ENCODE measurements around the gene RPS6KC1.

RPS6KC1 gene

GRCh38 chr1:213269829-213270228 is 218.8 kb downstream of the RPS6KC1 start:
- Histone ChIP-seq H3K36me3 (ENCODE audit: insufficient read depth, low read length) (no peaks in the 10 kb centered on the region), H3K4me1 (ENCODE audit: insufficient read depth, low read length) (no peaks in the 10 kb centered on the region), H3K4me3 (ENCODE audit: low read length) (no peak overlapping the region), H3K27me3 (ENCODE audit: insufficient read depth, low read length) (no peaks in the 10 kb centered on the region), H3K27ac (ENCODE audit: low read depth, low read length) (no peak overlapping the region), H3K9me3 (ENCODE audit: insufficient read depth, low read depth, low read length) (no peaks in the 10 kb centered on the region), H3K9ac (ENCODE audit: low read depth, low read length) (no peak overlapping the region)
- WGBS, result 96% methylated on average over 1 of the region's 1 CpG

GRCh38 chr1:213273546-213273945 is 222.5 kb downstream of the RPS6KC1 start:
- whole genome bisulfite sequencing, result 100% methylated on average over 1 of the region's 2 CpGs

DNA sequence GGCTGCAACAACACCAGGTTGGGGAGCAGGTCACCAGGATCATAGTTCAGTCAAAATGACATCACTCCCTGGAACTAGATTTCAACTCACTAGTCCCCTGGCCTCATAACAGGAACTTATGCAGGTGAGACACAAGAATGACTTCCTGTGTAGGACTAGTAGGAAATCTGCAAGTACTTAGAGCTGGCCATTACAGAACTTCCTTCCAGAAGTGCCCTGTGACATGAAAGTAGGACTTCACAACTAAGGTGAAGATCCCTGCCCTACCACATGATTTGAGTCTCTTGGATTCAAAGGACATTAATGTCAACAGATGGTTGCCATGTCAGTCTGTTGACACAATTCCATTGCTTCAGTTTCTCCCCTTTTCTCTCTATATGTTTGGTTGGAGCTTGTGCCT is 223.1 kb downstream of the RPS6KC1 start:
- H3K4me3 ChIP-seq (ENCODE audit: low read length), result no peak overlapping the region
- no peak overlapping the region for H3K9ac ChIP-seq (ENCODE audit: low read depth, low read length)
- no peak overlapping the region for H3K27ac ChIP-seq (ENCODE audit: low read depth, low read length)
- H3K9me3 ChIP-seq (ENCODE audit: insufficient read depth, low read depth, low read length), result no peaks in the 10 kb centered on the region
- H3K4me1 ChIP-seq (ENCODE audit: insufficient read depth, low read length), result no peaks in the 10 kb centered on the region
- no peaks in the 10 kb centered on the region for H3K27me3 ChIP-seq (ENCODE audit: insufficient read depth, low read length)
- H3K36me3 ChIP-seq (ENCODE audit: insufficient read depth, low read length), result no peaks in the 10 kb centered on the region

More at GRCh38 chr1:213273546-213273945, 222.5 kb downstream of the RPS6KC1 start:
- no peaks in the 10 kb centered on the region for H3K27me3 ChIP-seq (ENCODE audit: insufficient read depth, low read length)
- no peaks in the 10 kb centered on the region for H3K36me3 ChIP-seq (ENCODE audit: insufficient read depth, low read length)
- no peaks in the 10 kb centered on the region for H3K4me1 ChIP-seq (ENCODE audit: insufficient read depth, low read length)
- H3K4me3 ChIP-seq (ENCODE audit: low read length), result no peak overlapping the region
- H3K9me3 ChIP-seq (ENCODE audit: insufficient read depth, low read depth, low read length), result no peaks in the 10 kb centered on the region
- H3K9ac ChIP-seq (ENCODE audit: low read depth, low read length), result no peak overlapping the region
- H3K27ac ChIP-seq (ENCODE audit: low read depth, low read length), result no peak overlapping the region

GRCh38 chr1:213275293-213275692 is 224.3 kb downstream of the RPS6KC1 start:
- Histone ChIP-seq H3K27ac (ENCODE audit: low read depth, low read length) (no peak overlapping the region), H3K4me1 (ENCODE audit: insufficient read depth, low read length) (peaks cover 4% of the 10 kb centered on the region; the same call in 1 of the 2 replicates), H3K36me3 (ENCODE audit: insufficient read depth, low read length) (no peaks in the 10 kb centered on the region), H3K27me3 (ENCODE audit: insufficient read depth, low read length) (no peaks in the 10 kb centered on the region), H3K4me3 (ENCODE audit: low read length) (no peak overlapping the region), H3K9me3 (ENCODE audit: insufficient read depth, low read depth, low read length) (no peaks in the 10 kb centered on the region), H3K9ac (ENCODE audit: low read depth, low read length) (no peak overlapping the region)
- no CpG with 5 or more reads among the region's 1 CpG for WGBS

DNA sequence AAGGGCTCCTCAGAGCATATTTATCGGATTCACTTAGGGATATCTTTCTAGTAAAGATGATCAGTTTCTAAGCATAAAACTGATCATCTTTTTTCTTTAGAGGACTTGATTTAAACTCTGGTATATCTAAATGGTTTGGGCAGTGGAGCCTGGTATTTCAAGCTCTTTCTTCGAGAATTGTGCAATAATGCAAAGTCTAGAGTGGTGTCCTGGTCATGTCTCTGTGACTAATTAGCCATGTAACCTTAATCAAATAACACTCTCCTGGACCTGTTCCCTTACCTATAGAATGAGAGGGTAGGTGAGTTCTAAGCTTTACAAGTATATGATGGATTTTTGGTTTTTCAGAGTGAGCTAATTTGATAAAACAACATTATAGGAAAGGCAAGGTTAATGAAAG is 225.2 kb downstream of the RPS6KC1 start:
- no peaks in the 10 kb centered on the region for H3K36me3 ChIP-seq (ENCODE audit: insufficient read depth, low read length)
- no peak overlapping the region for H3K27ac ChIP-seq (ENCODE audit: low read depth, low read length)
- H3K4me1 ChIP-seq (ENCODE audit: insufficient read depth, low read length), result peaks cover 8% of the 10 kb centered on the region
- H3K9ac ChIP-seq (ENCODE audit: low read depth, low read length), result no peak overlapping the region
- no peak overlapping the region for H3K4me3 ChIP-seq (ENCODE audit: low read length)
- no peaks in the 10 kb centered on the region for H3K27me3 ChIP-seq (ENCODE audit: insufficient read depth, low read length)
- no peaks in the 10 kb centered on the region for H3K9me3 ChIP-seq (ENCODE audit: insufficient read depth, low read depth, low read length)
- 88% methylated on average over 2 of the region's 2 CpGs for WGBS

- WGBS, result 85% methylated on average over 2 of the region's 2 CpGs
- Histone ChIP-seq H3K27me3 (ENCODE audit: insufficient read depth, low read length) (no peaks in the 10 kb centered on the region), H3K9me3 (ENCODE audit: insufficient read depth, low read depth, low read length) (no peaks in the 10 kb centered on the region), H3K4me1 (ENCODE audit: insufficient read depth, low read length) (peaks cover 15% of the 10 kb centered on the region), H3K27ac (ENCODE audit: low read depth, low read length) (no peak overlapping the region), H3K36me3 (ENCODE audit: insufficient read depth, low read length) (no peaks in the 10 kb centered on the region), H3K9ac (ENCODE audit: low read depth, low read length) (no peak overlapping the region), H3K4me3 (ENCODE audit: low read length) (no peak overlapping the region)
Observed at GRCh38 chr1:213277036-213277435, 226.0 kb downstream of the RPS6KC1 start.

DNA sequence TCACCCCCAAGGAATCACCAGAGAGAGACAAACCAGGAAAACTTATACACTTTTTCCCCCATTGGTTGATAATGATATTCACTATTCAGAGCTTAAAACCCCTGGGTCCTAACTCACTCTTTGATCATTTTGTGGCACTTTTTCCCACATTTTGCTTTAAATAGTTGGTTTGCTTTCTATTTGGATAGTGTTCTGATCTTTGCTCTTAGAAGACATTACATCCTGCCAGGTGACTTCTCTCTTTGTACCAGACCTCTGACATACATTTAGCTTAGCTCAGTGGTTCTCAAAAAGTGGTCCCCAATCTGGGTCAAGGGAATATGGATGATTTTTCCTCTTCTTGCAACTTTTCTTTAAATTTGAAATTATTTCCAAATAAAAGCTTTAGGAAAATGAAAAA is 228.4 kb downstream of the RPS6KC1 start:
- Histone ChIP-seq H3K9me3 (ENCODE audit: insufficient read depth, low read depth, low read length) (no peaks in the 10 kb centered on the region), H3K9ac (ENCODE audit: low read depth, low read length) (no peak overlapping the region), H3K27ac (ENCODE audit: low read depth, low read length) (no peak overlapping the region), H3K4me1 (ENCODE audit: insufficient read depth, low read length) (peaks cover 19% of the 10 kb centered on the region), H3K4me3 (ENCODE audit: low read length) (no peak overlapping the region), H3K27me3 (ENCODE audit: insufficient read depth, low read length) (no peaks in the 10 kb centered on the region), H3K36me3 (ENCODE audit: insufficient read depth, low read length) (no peaks in the 10 kb centered on the region)

GRCh38 chr1:213281640-213282301 is 230.7 kb downstream of the RPS6KC1 start:
- Histone ChIP-seq H3K4me1 (ENCODE audit: insufficient read depth, low read length) (peaks cover 19% of the 10 kb centered on the region), H3K27me3 (ENCODE audit: insufficient read depth, low read length) (no peaks in the 10 kb centered on the region), H3K4me3 (ENCODE audit: low read length) (no peak overlapping the region), H3K27ac (ENCODE audit: low read depth, low read length) (no peak overlapping the region), H3K9me3 (ENCODE audit: insufficient read depth, low read depth, low read length) (no peaks in the 10 kb centered on the region), H3K36me3 (ENCODE audit: insufficient read depth, low read length) (no peaks in the 10 kb centered on the region), H3K9ac (ENCODE audit: low read depth, low read length) (no peak overlapping the region)
- WGBS, result 55% methylated on average over 13 of the region's 13 CpGs

- Histone ChIP-seq H3K27ac (ENCODE audit: low read depth, low read length) (no peak overlapping the region), H3K9ac (ENCODE audit: low read depth, low read length) (no peak overlapping the region), H3K4me1 (ENCODE audit: insufficient read depth, low read length) (peaks cover 16% of the 10 kb centered on the region), H3K9me3 (ENCODE audit: insufficient read depth, low read depth, low read length) (no peaks in the 10 kb centered on the region), H3K36me3 (ENCODE audit: insufficient read depth, low read length) (no peaks in the 10 kb centered on the region), H3K4me3 (ENCODE audit: low read length) (no peak overlapping the region), H3K27me3 (ENCODE audit: insufficient read depth, low read length) (no peaks in the 10 kb centered on the region)
Observed at GRCh38 chr1:213284626-213285025, 233.6 kb downstream of the RPS6KC1 start.

DNA sequence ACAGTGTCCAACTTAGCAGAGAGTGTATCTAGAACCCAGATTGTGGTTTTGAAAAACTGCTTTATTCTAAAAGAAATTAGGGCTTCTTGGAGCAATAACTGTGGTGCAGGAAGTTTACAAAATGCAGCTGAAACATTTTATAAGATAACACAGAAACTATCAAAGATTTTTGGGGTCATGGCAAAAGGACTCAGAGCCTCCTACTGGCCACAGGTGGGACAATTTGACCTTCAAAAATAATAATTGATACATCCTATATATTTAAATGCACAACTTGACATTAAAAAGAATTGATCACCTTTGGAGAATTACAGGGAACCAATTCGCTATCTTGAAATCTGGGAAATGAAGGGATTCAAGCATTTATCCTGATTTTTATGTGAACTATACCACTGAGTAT is 235.2 kb downstream of the RPS6KC1 start:
- no peaks in the 10 kb centered on the region for H3K36me3 ChIP-seq (ENCODE audit: insufficient read depth, low read length)
- 83% methylated on average over 1 of the region's 1 CpG for WGBS
- no peak overlapping the region for H3K9ac ChIP-seq (ENCODE audit: low read depth, low read length)

DNA sequence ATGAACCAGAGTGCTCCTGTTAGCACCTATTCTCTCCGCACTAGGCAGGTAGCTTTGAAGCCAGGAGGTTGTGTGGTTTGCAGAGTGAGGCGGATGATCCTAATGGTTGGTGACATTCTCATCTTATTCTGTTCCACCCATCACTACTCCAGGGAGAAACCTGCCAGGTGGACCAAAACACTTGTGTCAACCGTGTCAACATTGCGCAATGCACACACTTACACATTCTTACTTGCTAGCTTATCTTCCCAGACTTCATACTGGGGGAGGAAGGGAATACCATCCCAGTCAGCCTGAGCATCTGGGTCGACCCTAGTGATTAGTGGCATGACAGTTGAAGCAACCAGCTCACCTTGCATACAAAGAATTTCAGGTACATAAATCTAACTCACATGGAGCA is 236.9 kb downstream of the RPS6KC1 start:
- H3K9me3 ChIP-seq (ENCODE audit: insufficient read depth, low read depth, low read length), result no peaks in the 10 kb centered on the region
- no peaks in the 10 kb centered on the region for H3K27me3 ChIP-seq (ENCODE audit: insufficient read depth, low read length)
- H3K4me1 ChIP-seq (ENCODE audit: insufficient read depth, low read length), result peaks cover 9% of the 10 kb centered on the region
- 92% methylated on average over 5 of the region's 5 CpGs for WGBS
- H3K36me3 ChIP-seq (ENCODE audit: insufficient read depth, low read length), result no peaks in the 10 kb centered on the region
- no peak overlapping the region for H3K27ac ChIP-seq (ENCODE audit: low read depth, low read length)
- H3K9ac ChIP-seq (ENCODE audit: low read depth, low read length), result no peak overlapping the region
- H3K4me3 ChIP-seq (ENCODE audit: low read length), result no peak overlapping the region

More for the DNA sequence above, 235.2 kb downstream of the RPS6KC1 start:
- Histone ChIP-seq H3K27ac (ENCODE audit: low read depth, low read length) (no peak overlapping the region), H3K4me1 (ENCODE audit: insufficient read depth, low read length) (peaks cover 11% of the 10 kb centered on the region), H3K4me3 (ENCODE audit: low read length) (no peak overlapping the region), H3K27me3 (ENCODE audit: insufficient read depth, low read length) (no peaks in the 10 kb centered on the region), H3K9me3 (ENCODE audit: insufficient read depth, low read depth, low read length) (no peaks in the 10 kb centered on the region)

- Histone ChIP-seq H3K4me3 (ENCODE audit: low read length) (no peak overlapping the region), H3K9ac (ENCODE audit: low read depth, low read length) (no peak overlapping the region), H3K27ac (ENCODE audit: low read depth, low read length) (no peak overlapping the region), H3K36me3 (ENCODE audit: insufficient read depth, low read length) (no peaks in the 10 kb centered on the region), H3K27me3 (ENCODE audit: insufficient read depth, low read length) (no peaks in the 10 kb centered on the region), H3K9me3 (ENCODE audit: insufficient read depth, low read depth, low read length) (no peaks in the 10 kb centered on the region), H3K4me1 (ENCODE audit: insufficient read depth, low read length) (peaks cover 17% of the 10 kb centered on the region)
- 97% methylated on average over 2 of the region's 4 CpGs for WGBS
Observed at GRCh38 chr1:213291526-213291925, 240.5 kb downstream of the RPS6KC1 start.
